HepG2 (cell line): ENCODE data around the gene AGBL2. TPM values are rescaled to one million over a fixed set of nuclear protein-coding genes. Genes with fewer than 3 reads are reported as not detected.
"Not testable (repeated sequence)": the region's sequence is repeated elsewhere in the genome, so short reads cannot be mapped to it uniquely, and the experiment has no call there.

Experiments used
- ATAC-seq: fragments of 200-7000 bp; cut with Tn5 transposase; 3 replicates; pipeline ENCODE4 v1.9.1; 2020; ENCODE audit warnings: mild to moderate bottlenecking, moderate library complexity
- BruUV-seq: library from RNA; stranded (reverse); fragments of 400-500 nt; replicated peaks from 2 replicates; lab custom pipeline; 2021; lab: Mats Ljungman, UMichigan
- CTCF ChIA-PET: fragments of 300-600 bp; formaldehyde crosslinking; extraction: SDS; loops from one replicate; lab custom pipeline; 2021; ENCODE audit warnings: low total read pairs, inconsistent platforms, low intra/inter-chr PET ratio; lab: Yijun Ruan, JAX
- POLR2A ChIA-PET: fragments of 350-600 bp; sonication (Branson Sonifier 250); formaldehyde crosslinking; loops from one replicate; lab custom pipeline; 2020; ENCODE audit warnings: antibody characterized with exemption, inconsistent platforms; lab: Yijun Ruan, JAX
- DNase-seq: peaks from one replicate; pipeline ENCODE4 v3.0.0-alpha.2; 2015; ENCODE audit warnings: low spot score
- FAIRE-seq: peaks from 3 replicates; lab custom pipeline; 2011; peaks lifted over from hg19 to GRCh38; lab: Jason Lieb, UNC
- H2AFZ ChIP-seq: one replicate; pipeline ENCODE4 v1.6.1; 2011; ENCODE audit warnings: low read length, inconsistent platforms
- H3K27ac ChIP-seq: fragments of 300-600 bp; 3 replicates; pipeline ENCODE4 v1.8.0; 2011; ENCODE audit warnings: mixed run types, mild to moderate bottlenecking, mixed read lengths, low read length, inconsistent platforms; ENCODE audit not compliant: insufficient read depth; ENCODE audit errors: extremely low read length
- H3K27me3 ChIP-seq, 2 experiments: fragments of 200-600 bp in 1 of 2; 2 replicates in 1 of 2; 3 replicates in 1 of 2; pipeline versions ENCODE4 v1.6.0 to v1.8.0; 2011; ENCODE audit warnings: low read length in 2 of 2, mild to moderate bottlenecking in 2 of 2, moderate library complexity in 2 of 2, inconsistent platforms in 1 of 2; ENCODE audit not compliant: insufficient read depth in 2 of 2, control insufficient read depth in 1 of 2
- H3K36me3 ChIP-seq, 2 experiments: fragments of 200-600 bp in 1 of 2; replicated peaks in 1 of 2; 2 replicates in 1 of 2; 3 replicates in 1 of 2; pipeline versions ENCODE4 v1.5.1 to v1.8.0; 2011; ENCODE audit warnings: low read length in 2 of 2, inconsistent platforms in 1 of 2; ENCODE audit not compliant: insufficient read depth in 2 of 2, control insufficient read depth in 1 of 2
- H3K4me1 ChIP-seq: 2 replicates; pipeline ENCODE4 v1.5.1; 2012; ENCODE audit warnings: low read length, inconsistent platforms; ENCODE audit not compliant: insufficient read depth
- H3K4me2 ChIP-seq: 2 replicates; pipeline ENCODE4 v1.6.0; 2011; ENCODE audit warnings: low read depth, low read length, inconsistent platforms
- H3K4me3 ChIP-seq, 3 experiments: fragments of 200-600 bp in 1 of 3; sonication (generic), shearing (Covaris generic) in 1 of 3; replicated peaks in 1 of 3; 2 replicates each; pipeline ENCODE4 v1.5.1; 2011 to 2016; ENCODE audit warnings: low read length in 3 of 3, inconsistent platforms in 2 of 3, low read depth in 2 of 3, mild to moderate bottlenecking in 2 of 3, control low read depth in 1 of 3, mixed read lengths in 1 of 3; ENCODE audit not compliant: insufficient read depth in 1 of 3
- H3K79me2 ChIP-seq: one replicate; pipeline ENCODE4 v1.6.1; 2011; ENCODE audit warnings: low read length, inconsistent platforms; ENCODE audit not compliant: insufficient read depth
- H3K9ac ChIP-seq: 2 replicates; pipeline ENCODE4 v1.6.0; 2011; ENCODE audit warnings: mild to moderate bottlenecking, low read depth, low read length, inconsistent platforms; ENCODE audit not compliant: insufficient read depth
- H3K9me3 ChIP-seq: 2 replicates; pipeline ENCODE4 v1.5.1; 2012; ENCODE audit warnings: mild to moderate bottlenecking, low read length
- H4K20me1 ChIP-seq: 2 replicates; pipeline ENCODE4 v1.6.0; 2011; ENCODE audit warnings: inconsistent platforms, mild to moderate bottlenecking, low read length, moderate library complexity; ENCODE audit not compliant: insufficient read depth
- ATM ChIP-seq: fragments of 450-650 bp; IDR thresholded peaks from 2 replicates; pipeline ENCODE4 v1.7.1; 2017; ENCODE audit warnings: mild to moderate bottlenecking, borderline replicate concordance
- HDAC1 ChIP-seq: sonication (generic); formaldehyde crosslinking; IDR thresholded peaks from 2 replicates; pipeline ENCODE4 v1.5.1; 2020; ENCODE audit warnings: mild to moderate bottlenecking, missing genetic modification reagents
- HDAC2 ChIP-seq: sonication (generic); formaldehyde crosslinking; IDR thresholded peaks from 2 replicates; pipeline ENCODE4 v1.4.0; 2020; ENCODE audit warnings: missing genetic modification reagents
- HNRNPL ChIP-seq: fragments of 200-400 bp; formaldehyde crosslinking; IDR thresholded peaks from 2 replicates; pipeline ENCODE4 v1.6.1; 2017; ENCODE audit warnings: mild to moderate bottlenecking, low read depth, low read length
- WGBS: methylation state at CpG from one replicate; pipeline ENCODE4 v1.1.6; 2017; ENCODE audit warnings: low lambda C conversion rate; 5-methylcytosine and 5-hydroxymethylcytosine counted together
- in situ Hi-C: cut with HindIII; loops from 2 replicates; pipeline ENCODE4 v1.10.0; 2017; ENCODE audit warnings: low pct_unique_long_range_greater_than_20kb; ENCODE audit not compliant: extremely low pct_ligation_motif_present
- intact Hi-C: fragments of 100-400 bp; cut with micrococcal nuclease; formaldehyde crosslinking; loops from one replicate; pipeline ENCODE4 v1.10.0; 2022; ENCODE audit not compliant: unreplicated experiment
- polyA plus RNA-seq, 8 experiments: library from polyadenylated mRNA; depleted of rRNA in 3 of 8; stranded (reverse) in 7 of 8; unstranded in 1 of 8; fragments of >200 nt; fragmentation: Illumina TruSeq in 4 of 8; extraction: Trizol in 4 of 8; gene quantifications; 2 replicates each; pipeline versions ENCODE4 v1.2.1 to v1.2.3, GENCODE V29; 2011 to 2016; ENCODE audit warnings: low read depth in 4 of 8, missing spikeins in 1 of 8, mixed read lengths in 1 of 8; ENCODE audit not compliant: insufficient read depth in 1 of 8
- total RNA-seq, 5 experiments: library from RNA; depleted of rRNA; stranded (reverse); fragments of >200 nt; fragmentation: Illumina TruSeq; extraction: Trizol; gene quantifications; 2 replicates each; pipeline ENCODE4 v1.2.3, GENCODE V29; 2016; ENCODE audit warnings: low read depth in 1 of 5
- TF ChIP-seq, protein P1 (sequence below): sonication (generic); IDR thresholded peaks from 2 replicates; pipeline ENCODE4 v1.6.1; 2016; ENCODE audit warnings: low read depth, borderline replicate concordance
- TF ChIP-seq, protein P2 (sequence below): IDR thresholded peaks from 2 replicates; pipeline ENCODE4 v1.6.1; 2016; ENCODE audit warnings: low read depth, missing genetic modification reagents, missing compliant biosample characterization
- TF ChIP-seq, protein P3 (sequence below): sonication (generic); formaldehyde crosslinking; IDR thresholded peaks from 2 replicates; pipeline ENCODE4 v1.4.0; 2020; ENCODE audit warnings: missing genetic modification reagents, borderline replicate concordance

Gene AGBL2
- total and polyA plus RNA-seq, 2 of the 13 experiments (the other 11 are each of a cell fraction or from before 2014, with no cell fraction given), result 1.6 to 5.7 TPM

DNA sequence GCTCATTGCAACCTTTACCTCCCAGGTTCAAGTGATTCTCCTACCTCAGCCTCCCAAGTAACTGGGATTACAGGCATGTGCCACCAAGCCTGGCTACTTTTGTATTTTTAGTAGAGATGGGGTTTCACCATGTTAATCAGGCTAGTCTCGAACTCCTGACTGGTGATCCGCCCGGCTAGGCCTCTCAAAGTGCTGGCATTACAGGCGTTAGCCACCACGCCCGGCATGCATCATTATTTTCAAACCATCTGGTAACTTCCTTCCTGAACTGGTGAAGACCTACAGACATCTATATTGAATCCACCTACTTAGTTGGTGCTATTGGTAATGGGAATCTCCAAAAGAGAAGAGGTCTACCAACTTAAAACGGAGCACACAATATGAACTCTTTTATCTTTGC, 22.6 kb upstream of the AGBL2 start:
- H3K27ac ChIP-seq, H3K27me3 ChIP-seq, H3K4me1 ChIP-seq, intact Hi-C loops, H4K20me1 ChIP-seq, FAIRE-seq, in situ Hi-C loops, ATAC-seq, H3K9ac ChIP-seq, H3K4me3 ChIP-seq, H2AFZ ChIP-seq, H3K4me2 ChIP-seq, CTCF ChIA-PET, H3K9me3 ChIP-seq, BruUV-seq, H3K79me2 ChIP-seq, DNase-seq: not testable (repeated sequence)
- POLR2A ChIA-PET, result interaction anchor here (0.9 to 1.0 kb wide), 2 partner anchors 11 to 14 kb away, joined by 3 read pairs; no protein-coding TSS in a partner anchor
- H3K36me3 ChIP-seq, result peaks cover 6 to 65% of the 10 kb centered on the region in 2 experiments
- 99% methylated on average over 7 of the region's 7 CpGs for WGBS

DNA sequence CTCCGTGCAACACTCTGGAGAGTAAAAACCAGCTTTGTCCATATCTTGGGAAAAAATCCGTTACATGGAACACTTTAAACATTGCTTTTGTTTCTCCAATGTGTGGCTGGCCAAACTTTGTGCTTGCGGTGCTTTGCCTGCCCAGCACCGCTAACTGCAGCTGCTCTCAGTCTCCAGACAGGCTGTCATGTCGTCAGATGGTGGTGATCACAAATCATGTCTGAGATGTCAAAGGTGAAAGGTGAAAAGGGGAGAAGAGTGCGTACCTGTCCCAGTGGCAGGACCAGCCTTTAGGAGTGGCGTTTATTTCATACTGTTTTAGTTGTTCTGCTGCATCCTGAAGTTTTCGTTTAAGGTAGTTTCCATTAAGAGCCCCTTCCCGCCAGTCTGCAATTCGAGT, 17.1 kb upstream of the AGBL2 start:
- no peak for DNase-seq
- H3K36me3 ChIP-seq, result peaks cover 18 to 76% of the 10 kb centered on the region in 2 experiments
- no peak for FAIRE-seq
- no peaks in the 10 kb centered on the region for H3K27me3 ChIP-seq
- intact Hi-C loops, result no loop called here
- H3K4me2 ChIP-seq, result no peak overlapping the region
- H3K4me1 ChIP-seq, result peaks cover 20% of the 10 kb centered on the region
- ChIA-PET CTCF (no interaction called here), POLR2A (no interaction called here)
- H4K20me1 ChIP-seq, result no peaks in the 10 kb centered on the region
- H3K9me3 ChIP-seq, result no peaks in the 10 kb centered on the region
- H3K79me2 ChIP-seq, result peaks cover 4% of the 10 kb centered on the region
- no peak; the same call in 2 of the 3 replicates for ATAC-seq
- H3K4me3 ChIP-seq, result no peak overlapping the region
- no peak overlapping the region for H3K27ac ChIP-seq
- in situ Hi-C loops, result no loop called here
- WGBS, result 97% methylated on average over 10 of the region's 10 CpGs
- no TSS peak for BruUV-seq
- H3K9ac ChIP-seq, result no peak overlapping the region
- no peak overlapping the region for H2AFZ ChIP-seq
- TF ChIP-seq ATM (no peak), HDAC2 (CRISPR knock-in tag) (no peak), HDAC1 (CRISPR knock-in tag) (no peak), HNRNPL (no peak)
- TF ChIP-seq, protein P1, sequence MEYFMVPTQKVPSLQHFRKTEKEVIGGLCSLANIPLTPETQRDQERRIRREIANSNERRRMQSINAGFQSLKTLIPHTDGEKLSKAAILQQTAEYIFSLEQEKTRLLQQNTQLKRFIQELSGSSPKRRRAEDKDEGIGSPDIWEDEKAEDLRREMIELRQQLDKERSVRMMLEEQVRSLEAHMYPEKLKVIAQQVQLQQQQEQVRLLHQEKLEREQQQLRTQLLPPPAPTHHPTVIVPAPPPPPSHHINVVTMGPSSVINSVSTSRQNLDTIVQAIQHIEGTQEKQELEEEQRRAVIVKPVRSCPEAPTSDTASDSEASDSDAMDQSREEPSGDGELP, result no peak
- TF ChIP-seq, protein P2, sequence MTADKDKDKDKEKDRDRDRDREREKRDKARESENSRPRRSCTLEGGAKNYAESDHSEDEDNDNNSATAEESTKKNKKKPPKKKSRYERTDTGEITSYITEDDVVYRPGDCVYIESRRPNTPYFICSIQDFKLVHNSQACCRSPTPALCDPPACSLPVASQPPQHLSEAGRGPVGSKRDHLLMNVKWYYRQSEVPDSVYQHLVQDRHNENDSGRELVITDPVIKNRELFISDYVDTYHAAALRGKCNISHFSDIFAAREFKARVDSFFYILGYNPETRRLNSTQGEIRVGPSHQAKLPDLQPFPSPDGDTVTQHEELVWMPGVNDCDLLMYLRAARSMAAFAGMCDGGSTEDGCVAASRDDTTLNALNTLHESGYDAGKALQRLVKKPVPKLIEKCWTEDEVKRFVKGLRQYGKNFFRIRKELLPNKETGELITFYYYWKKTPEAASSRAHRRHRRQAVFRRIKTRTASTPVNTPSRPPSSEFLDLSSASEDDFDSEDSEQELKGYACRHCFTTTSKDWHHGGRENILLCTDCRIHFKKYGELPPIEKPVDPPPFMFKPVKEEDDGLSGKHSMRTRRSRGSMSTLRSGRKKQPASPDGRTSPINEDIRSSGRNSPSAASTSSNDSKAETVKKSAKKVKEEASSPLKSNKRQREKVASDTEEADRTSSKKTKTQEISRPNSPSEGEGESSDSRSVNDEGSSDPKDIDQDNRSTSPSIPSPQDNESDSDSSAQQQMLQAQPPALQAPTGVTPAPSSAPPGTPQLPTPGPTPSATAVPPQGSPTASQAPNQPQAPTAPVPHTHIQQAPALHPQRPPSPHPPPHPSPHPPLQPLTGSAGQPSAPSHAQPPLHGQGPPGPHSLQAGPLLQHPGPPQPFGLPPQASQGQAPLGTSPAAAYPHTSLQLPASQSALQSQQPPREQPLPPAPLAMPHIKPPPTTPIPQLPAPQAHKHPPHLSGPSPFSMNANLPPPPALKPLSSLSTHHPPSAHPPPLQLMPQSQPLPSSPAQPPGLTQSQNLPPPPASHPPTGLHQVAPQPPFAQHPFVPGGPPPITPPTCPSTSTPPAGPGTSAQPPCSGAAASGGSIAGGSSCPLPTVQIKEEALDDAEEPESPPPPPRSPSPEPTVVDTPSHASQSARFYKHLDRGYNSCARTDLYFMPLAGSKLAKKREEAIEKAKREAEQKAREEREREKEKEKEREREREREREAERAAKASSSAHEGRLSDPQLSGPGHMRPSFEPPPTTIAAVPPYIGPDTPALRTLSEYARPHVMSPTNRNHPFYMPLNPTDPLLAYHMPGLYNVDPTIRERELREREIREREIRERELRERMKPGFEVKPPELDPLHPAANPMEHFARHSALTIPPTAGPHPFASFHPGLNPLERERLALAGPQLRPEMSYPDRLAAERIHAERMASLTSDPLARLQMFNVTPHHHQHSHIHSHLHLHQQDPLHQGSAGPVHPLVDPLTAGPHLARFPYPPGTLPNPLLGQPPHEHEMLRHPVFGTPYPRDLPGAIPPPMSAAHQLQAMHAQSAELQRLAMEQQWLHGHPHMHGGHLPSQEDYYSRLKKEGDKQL (CRISPR knock-in tag), result no peak
- TF ChIP-seq, protein P3, sequence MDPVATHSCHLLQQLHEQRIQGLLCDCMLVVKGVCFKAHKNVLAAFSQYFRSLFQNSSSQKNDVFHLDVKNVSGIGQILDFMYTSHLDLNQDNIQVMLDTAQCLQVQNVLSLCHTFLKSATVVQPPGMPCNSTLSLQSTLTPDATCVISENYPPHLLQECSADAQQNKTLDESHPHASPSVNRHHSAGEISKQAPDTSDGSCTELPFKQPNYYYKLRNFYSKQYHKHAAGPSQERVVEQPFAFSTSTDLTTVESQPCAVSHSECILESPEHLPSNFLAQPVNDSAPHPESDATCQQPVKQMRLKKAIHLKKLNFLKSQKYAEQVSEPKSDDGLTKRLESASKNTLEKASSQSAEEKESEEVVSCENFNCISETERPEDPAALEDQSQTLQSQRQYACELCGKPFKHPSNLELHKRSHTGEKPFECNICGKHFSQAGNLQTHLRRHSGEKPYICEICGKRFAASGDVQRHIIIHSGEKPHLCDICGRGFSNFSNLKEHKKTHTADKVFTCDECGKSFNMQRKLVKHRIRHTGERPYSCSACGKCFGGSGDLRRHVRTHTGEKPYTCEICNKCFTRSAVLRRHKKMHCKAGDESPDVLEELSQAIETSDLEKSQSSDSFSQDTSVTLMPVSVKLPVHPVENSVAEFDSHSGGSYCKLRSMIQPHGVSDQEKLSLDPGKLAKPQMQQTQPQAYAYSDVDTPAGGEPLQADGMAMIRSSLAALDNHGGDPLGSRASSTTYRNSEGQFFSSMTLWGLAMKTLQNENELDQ (CRISPR knock-in tag), result no peak
